ENCODE data around the gene REEP6.

The REEP6 gene

DNA sequence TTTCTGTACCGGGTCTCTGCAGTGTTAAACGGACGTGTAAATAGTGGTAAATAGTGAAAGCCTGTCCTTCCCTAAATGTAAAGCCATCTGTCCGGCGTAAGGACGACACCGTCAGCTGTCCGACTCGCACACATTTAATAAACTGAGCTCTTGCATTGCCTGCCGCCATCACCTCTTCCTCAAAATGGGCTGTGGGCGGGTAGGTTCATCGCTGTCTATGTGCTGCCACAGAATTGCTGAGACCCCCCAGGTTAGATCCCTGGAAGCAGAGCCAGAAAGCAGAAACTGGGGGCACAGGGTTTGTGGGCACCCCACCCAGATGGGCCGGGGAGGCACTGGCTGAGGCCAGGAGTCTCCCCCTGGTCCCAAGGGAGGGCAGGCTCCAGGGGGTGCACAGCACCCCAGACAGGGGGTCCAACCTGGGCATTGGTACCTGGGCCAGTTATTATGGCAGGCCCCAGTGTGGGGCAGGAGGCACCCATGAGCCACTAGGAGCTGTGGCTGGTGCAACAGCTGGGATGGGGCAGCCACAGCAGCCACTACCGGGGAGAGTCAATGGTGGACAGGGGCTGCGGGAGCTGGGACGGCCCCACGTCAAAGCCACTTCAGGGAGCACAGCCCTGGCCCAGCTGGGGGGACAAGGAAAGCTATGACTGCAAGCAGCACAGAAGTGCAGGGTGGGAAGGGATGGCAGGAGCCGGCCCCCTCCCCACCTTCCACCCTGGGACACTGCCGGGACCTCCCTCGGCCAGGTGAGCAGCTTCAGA lies 17.7 kb upstream of the REEP6 start:
- TF ChIP-seq POLR2AphosphoS5 (IDR thresholded peaks at IDR 0.05; ENCODE audit: low read depth, low read length) (peak; percentile 17; the same call in 1 of the 2 replicates), TAF1 (IDR thresholded peaks at IDR 0.05; ENCODE audit: borderline replicate concordance, insufficient read depth, low read length) (no peak)

DNA sequence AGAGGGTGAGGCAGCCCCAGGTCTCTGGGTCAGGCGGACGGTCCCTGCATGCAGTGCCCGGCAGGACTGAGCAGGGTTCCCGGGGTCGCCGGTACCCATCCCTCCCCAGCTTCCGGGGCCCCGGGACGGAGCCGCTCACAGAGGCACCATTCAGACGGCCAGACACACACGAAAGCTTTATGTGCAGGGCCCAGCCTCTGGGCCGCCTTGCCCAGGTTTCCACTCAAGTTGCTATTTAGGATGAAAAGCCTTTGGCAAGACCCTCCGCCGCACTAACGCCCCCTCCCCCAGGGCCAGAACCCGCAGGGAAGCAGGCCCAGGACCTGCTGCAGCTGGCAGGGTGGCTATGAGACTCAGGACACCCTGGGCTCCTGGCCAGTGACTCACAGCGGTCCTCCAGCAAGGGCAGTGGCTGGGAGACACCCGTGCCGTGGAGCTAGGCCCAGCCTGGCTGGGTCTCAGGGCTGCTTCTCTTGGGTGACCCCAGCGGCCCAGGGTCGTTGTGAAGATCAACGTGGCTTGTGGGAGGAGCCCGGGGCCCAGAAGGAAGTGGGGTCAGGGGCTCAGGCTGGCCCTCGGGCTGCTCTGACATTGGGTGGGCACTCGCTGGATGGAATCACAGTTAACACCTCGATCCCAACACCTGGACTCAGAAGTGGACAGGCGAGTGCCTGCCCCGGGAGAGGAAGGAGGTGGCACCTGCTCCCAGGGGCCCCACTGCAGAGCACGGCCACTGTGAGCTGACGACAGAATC lies 16.8 kb upstream of the REEP6 start:
- TF ChIP-seq TAF1 (IDR thresholded peaks at IDR 0.05; ENCODE audit: borderline replicate concordance, insufficient read depth, low read length) (no peak), FOXP2 (optimal IDR thresholded peaks at IDR 0.05; ENCODE audit: borderline replicate concordance, extremely low read depth, extremely low read length, insufficient read depth) (no peak), POLR2AphosphoS5 (IDR thresholded peaks at IDR 0.05; ENCODE audit: low read depth, low read length) (no peak)
- TF ChIP-seq, protein P1, sequence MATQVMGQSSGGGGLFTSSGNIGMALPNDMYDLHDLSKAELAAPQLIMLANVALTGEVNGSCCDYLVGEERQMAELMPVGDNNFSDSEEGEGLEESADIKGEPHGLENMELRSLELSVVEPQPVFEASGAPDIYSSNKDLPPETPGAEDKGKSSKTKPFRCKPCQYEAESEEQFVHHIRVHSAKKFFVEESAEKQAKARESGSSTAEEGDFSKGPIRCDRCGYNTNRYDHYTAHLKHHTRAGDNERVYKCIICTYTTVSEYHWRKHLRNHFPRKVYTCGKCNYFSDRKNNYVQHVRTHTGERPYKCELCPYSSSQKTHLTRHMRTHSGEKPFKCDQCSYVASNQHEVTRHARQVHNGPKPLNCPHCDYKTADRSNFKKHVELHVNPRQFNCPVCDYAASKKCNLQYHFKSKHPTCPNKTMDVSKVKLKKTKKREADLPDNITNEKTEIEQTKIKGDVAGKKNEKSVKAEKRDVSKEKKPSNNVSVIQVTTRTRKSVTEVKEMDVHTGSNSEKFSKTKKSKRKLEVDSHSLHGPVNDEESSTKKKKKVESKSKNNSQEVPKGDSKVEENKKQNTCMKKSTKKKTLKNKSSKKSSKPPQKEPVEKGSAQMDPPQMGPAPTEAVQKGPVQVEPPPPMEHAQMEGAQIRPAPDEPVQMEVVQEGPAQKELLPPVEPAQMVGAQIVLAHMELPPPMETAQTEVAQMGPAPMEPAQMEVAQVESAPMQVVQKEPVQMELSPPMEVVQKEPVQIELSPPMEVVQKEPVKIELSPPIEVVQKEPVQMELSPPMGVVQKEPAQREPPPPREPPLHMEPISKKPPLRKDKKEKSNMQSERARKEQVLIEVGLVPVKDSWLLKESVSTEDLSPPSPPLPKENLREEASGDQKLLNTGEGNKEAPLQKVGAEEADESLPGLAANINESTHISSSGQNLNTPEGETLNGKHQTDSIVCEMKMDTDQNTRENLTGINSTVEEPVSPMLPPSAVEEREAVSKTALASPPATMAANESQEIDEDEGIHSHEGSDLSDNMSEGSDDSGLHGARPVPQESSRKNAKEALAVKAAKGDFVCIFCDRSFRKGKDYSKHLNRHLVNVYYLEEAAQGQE (IDR thresholded peaks at IDR 0.05; ENCODE audit: insufficient read depth in 1 of 2, low read depth in 2 of 2, low read length in 2 of 2), result no peak

DNA sequence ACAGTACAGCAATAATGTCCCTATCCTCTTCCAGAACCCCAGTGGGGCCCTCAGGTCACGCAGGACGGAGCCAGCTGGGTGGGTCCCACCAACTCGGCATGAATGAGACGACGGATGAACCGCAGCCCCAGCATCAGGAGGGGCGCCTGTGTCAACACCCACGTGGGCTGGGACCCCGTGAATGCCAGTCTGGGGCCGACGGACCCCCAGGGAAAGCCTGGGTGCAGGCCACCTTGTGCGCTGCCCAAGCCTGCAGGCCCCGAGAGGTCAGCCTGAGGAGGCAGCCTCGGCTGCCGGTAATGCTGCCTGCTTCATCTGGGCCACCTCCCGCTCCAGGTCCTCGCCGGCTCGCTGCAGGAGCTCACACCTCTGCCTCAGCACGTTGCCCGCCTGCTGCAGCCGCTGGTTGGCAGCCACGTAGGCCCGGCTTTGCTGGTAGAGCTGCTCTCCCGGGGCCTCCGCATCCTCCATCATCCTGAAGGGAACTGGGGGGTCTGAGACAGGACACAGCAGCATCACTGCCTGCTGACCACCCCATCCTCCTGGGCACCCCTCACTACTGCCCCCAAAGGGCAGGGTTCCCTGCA lies 16.1 kb upstream of the REEP6 start:
- TF ChIP-seq, protein P1 (IDR thresholded peaks at IDR 0.05; ENCODE audit: insufficient read depth in 1 of 2, low read depth in 2 of 2, low read length in 2 of 2), result no peak
- TF ChIP-seq TAF1 (IDR thresholded peaks at IDR 0.05; ENCODE audit: borderline replicate concordance, insufficient read depth, low read length), result no peak
- TF ChIP-seq POLR2AphosphoS5 (IDR thresholded peaks at IDR 0.05; ENCODE audit: low read depth, low read length), result no peak
- no peak for TF ChIP-seq FOXP2 (optimal IDR thresholded peaks at IDR 0.05; ENCODE audit: borderline replicate concordance, extremely low read depth, extremely low read length, insufficient read depth)
- no peak for TF ChIP-seq SIN3A (IDR thresholded peaks at IDR 0.05; ENCODE audit: borderline replicate concordance, insufficient read depth, low read length)

DNA sequence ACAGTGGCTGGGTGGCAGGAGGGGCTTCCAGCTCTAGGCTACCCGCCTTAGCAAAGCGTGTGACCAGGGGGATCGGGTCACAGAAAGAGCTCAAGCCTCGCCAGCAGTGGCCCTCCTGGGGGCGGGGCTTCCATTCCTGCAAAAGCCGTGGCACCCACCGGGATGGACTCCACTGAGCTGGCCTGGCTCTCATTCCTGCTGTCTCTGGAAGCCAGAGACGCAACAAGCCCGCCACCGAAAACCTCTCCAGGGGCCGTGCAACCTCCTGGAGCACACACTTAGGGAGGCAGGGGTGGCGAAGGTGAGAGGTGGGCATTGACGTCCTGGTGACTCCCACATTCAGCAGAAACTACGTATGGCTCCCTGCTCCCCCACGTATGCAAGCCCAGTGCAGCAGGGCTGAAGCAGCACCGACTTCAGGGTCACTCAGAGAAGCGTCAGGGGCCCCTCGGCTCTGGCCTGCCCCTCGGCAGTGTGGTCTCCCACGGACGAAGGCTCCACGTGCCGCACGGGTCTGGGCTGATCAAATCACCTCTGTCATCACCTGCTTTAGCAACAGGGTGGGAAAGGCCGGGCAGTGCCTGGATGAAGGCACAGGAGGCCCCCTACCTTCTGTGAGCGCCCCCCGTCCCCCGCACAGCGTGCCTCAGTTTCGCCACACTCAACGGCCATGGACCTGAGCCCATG lies 15.1 kb upstream of the REEP6 start:
- TF ChIP-seq, protein P1 (IDR thresholded peaks at IDR 0.05; ENCODE audit: insufficient read depth in 1 of 2, low read depth in 2 of 2, low read length in 2 of 2), result no peak
- TF ChIP-seq TAF1 (IDR thresholded peaks at IDR 0.05; ENCODE audit: borderline replicate concordance, insufficient read depth, low read length) (no peak), POLR2AphosphoS5 (IDR thresholded peaks at IDR 0.05; ENCODE audit: low read depth, low read length) (no peak), FOXP2 (optimal IDR thresholded peaks at IDR 0.05; ENCODE audit: borderline replicate concordance, extremely low read depth, extremely low read length, insufficient read depth) (no peak), SIN3A (IDR thresholded peaks at IDR 0.05; ENCODE audit: borderline replicate concordance, insufficient read depth, low read length) (no peak)
